ENCODE data around the gene BMPR1A.
"Not testable (repeated sequence)": the region's sequence is repeated elsewhere in the genome, so short reads cannot be mapped to it uniquely, and the experiment has no call there.

The BMPR1A gene

GRCh38 chr10:86968271-86968993 is 212.0 kb downstream of the BMPR1A start, which contains the start of gene ADIRF:
Gene ADIRF, plus strand, starts transcription at chr10:86968482. Its CDS starts 63 bp downstream, at chr10:86968545.
- DNase-seq (ENCODE audit: low read depth, low spot score), result no peak

- DNase-seq (ENCODE audit: low read depth, low spot score), result no peak
Measured at GRCh38 chr10:86968994-86969355, 212.6 kb downstream of the BMPR1A start.

- DNase-seq (ENCODE audit: low read depth, low spot score), result no peak
Measured at GRCh38 chr10:86969421-86970041, 213.1 kb downstream of the BMPR1A start.

GRCh38 chr10:86970162-86970981 is 214.0 kb downstream of the BMPR1A start:
- DNase-seq (ENCODE audit: low read depth, low spot score), result no peak

GRCh38 chr10:86970982-86971231 is 214.5 kb downstream of the BMPR1A start:
- no peak for DNase-seq (ENCODE audit: low read depth, low spot score)

GRCh38 chr10:86971232-86971991 is 215.0 kb downstream of the BMPR1A start:
- DNase-seq (ENCODE audit: low read depth, low spot score), result no peak

GRCh38 chr10:86972613-86973380 is 216.4 kb downstream of the BMPR1A start:
- DNase-seq (ENCODE audit: low read depth, low spot score), result no peak

GRCh38 chr10:86974484-86974883 is 218.1 kb downstream of the BMPR1A start:
- DNase-seq (ENCODE audit: low read depth, low spot score), result no peak

GRCh38 chr10:86976362-86977056 is 220.1 kb downstream of the BMPR1A start:
- DNase-seq (ENCODE audit: low read depth, low spot score), result no peak

- DNase-seq (ENCODE audit: low read depth, low spot score), result not testable (repeated sequence)
Measured at GRCh38 chr10:86978457-86978856, 222.0 kb downstream of the BMPR1A start.

GRCh38 chr10:86979296-86979818 is 222.9 kb downstream of the BMPR1A start:
- DNase-seq (ENCODE audit: low read depth, low spot score), result no peak

- DNase-seq (ENCODE audit: low read depth, low spot score), result no peak
Measured at GRCh38 chr10:86979977-86980448, 223.6 kb downstream of the BMPR1A start.

- not testable (repeated sequence) for DNase-seq (ENCODE audit: low read depth, low spot score)
Measured at GRCh38 chr10:86981020-86981419, 224.6 kb downstream of the BMPR1A start.

GRCh38 chr10:86981716-86982115 is 225.3 kb downstream of the BMPR1A start:
- DNase-seq (ENCODE audit: low read depth, low spot score), result no peak
